ENCODE measurements around the gene ADGRF5. TPM values are rescaled to one million over a fixed set of nuclear protein-coding genes. Genes with fewer than 3 reads are reported as not detected.
"Not testable (repeated sequence)": the region's sequence is repeated elsewhere in the genome, so short reads cannot be mapped to it uniquely, and the experiment has no call there.

The ADGRF5 gene
- total and polyA plus RNA-seq, 4 experiments from 2014 or later = not detected

GRCh38 chr6:46842252-46842846 lies 79.4 kb downstream of the ADGRF5 start:
- H3K4me3 Mint-ChIP-seq; H3K4me1 ChIP-seq (ENCODE audit: insufficient read depth, low read length): not testable (repeated sequence)
- H3K9me3 Mint-ChIP-seq = peaks cover 0 to 40% (median 24%) of the 10 kb centered on the region in 8 donors

GRCh38 chr6:46838033-46838432 lies 83.7 kb downstream of the ADGRF5 start:
- ChIA-PET POLR2A (ENCODE audit: partially characterized antibody) (no interaction called here), CTCF (ENCODE audit: partially characterized antibody) (interaction anchor here (0.8 kb wide), 1 partner anchor 11 kb away, joined by 4 read pairs; no protein-coding TSS in a partner anchor)
- intact Hi-C loops (cut with micrococcal nuclease) = no loop called here
- H3K36me3 ChIP-seq (ENCODE audit: insufficient read depth, low read length) = no peaks in the 10 kb centered on the region
- no peaks in the 10 kb centered on the region for H3K4me1 ChIP-seq (ENCODE audit: insufficient read depth, low read length)
- no peak overlapping the region for H3K4me3 Mint-ChIP-seq
- H3K9me3 ChIP-seq (ENCODE audit: control insufficient read depth in 1 of 2, low read length in 2 of 2) = no peaks in the 10 kb centered on the region
- no peak overlapping the region for H3K27ac ChIP-seq (ENCODE audit: low read depth, low read length)
- no peaks in the 10 kb centered on the region for H3K36me3 Mint-ChIP-seq
- H3K27ac Mint-ChIP-seq = no peak overlapping the region
- no peak overlapping the region for H3K4me3 ChIP-seq (ENCODE audit: low read length in 2 of 2)
- H3K9me3 Mint-ChIP-seq = peaks cover 0 to 30% (median 21%) of the 10 kb centered on the region in 8 donors
- no peaks in the 10 kb centered on the region for H3K4me1 Mint-ChIP-seq
- no peak for DNase-seq
- no peaks in the 10 kb centered on the region for H3K27me3 ChIP-seq (ENCODE audit: insufficient read depth, low read length)
- peaks cover 0 to 6% of the 10 kb centered on the region in 2 donors for H3K27me3 Mint-ChIP-seq

More at GRCh38 chr6:46842252-46842846, 79.4 kb downstream of the ADGRF5 start:
- H3K27ac Mint-ChIP-seq; H3K27me3 Mint-ChIP-seq; H3K27ac ChIP-seq (ENCODE audit: low read depth, low read length); H3K27me3 ChIP-seq (ENCODE audit: insufficient read depth, low read length); POLR2A ChIA-PET (ENCODE audit: partially characterized antibody); H3K4me3 ChIP-seq (ENCODE audit: low read length in 2 of 2); intact Hi-C loops (cut with micrococcal nuclease); H3K9me3 ChIP-seq (ENCODE audit: control insufficient read depth in 1 of 2, low read length in 2 of 2); DNase-seq; CTCF ChIA-PET (ENCODE audit: partially characterized antibody); H3K36me3 Mint-ChIP-seq; H3K36me3 ChIP-seq (ENCODE audit: insufficient read depth, low read length); H3K4me1 Mint-ChIP-seq: not testable (repeated sequence)

- H3K36me3 ChIP-seq (ENCODE audit: insufficient read depth, low read length); POLR2A ChIA-PET (ENCODE audit: partially characterized antibody); H3K9me3 Mint-ChIP-seq; H3K4me1 ChIP-seq (ENCODE audit: insufficient read depth, low read length); H3K27me3 ChIP-seq (ENCODE audit: insufficient read depth, low read length); DNase-seq; H3K4me3 ChIP-seq (ENCODE audit: low read length in 2 of 2); H3K27ac ChIP-seq (ENCODE audit: low read depth, low read length); H3K4me1 Mint-ChIP-seq; H3K4me3 Mint-ChIP-seq; H3K36me3 Mint-ChIP-seq; H3K9me3 ChIP-seq (ENCODE audit: control insufficient read depth in 1 of 2, low read length in 2 of 2); H3K27ac Mint-ChIP-seq; H3K27me3 Mint-ChIP-seq; intact Hi-C loops (cut with micrococcal nuclease): not testable (repeated sequence)
- CTCF ChIA-PET (ENCODE audit: partially characterized antibody) = interaction anchor here (2.2 kb wide), 1 partner anchor 14 kb away, joined by 4 read pairs; no protein-coding TSS in a partner anchor
Measured at GRCh38 chr6:46834991-46835390, 86.7 kb downstream of the ADGRF5 start.

- H3K4me3 ChIP-seq (ENCODE audit: low read length in 2 of 2); H3K36me3 ChIP-seq (ENCODE audit: insufficient read depth, low read length); H3K27ac ChIP-seq (ENCODE audit: low read depth, low read length); H3K27me3 ChIP-seq (ENCODE audit: insufficient read depth, low read length); H3K4me3 Mint-ChIP-seq; H3K9me3 ChIP-seq (ENCODE audit: control insufficient read depth in 1 of 2, low read length in 2 of 2); H3K9me3 Mint-ChIP-seq; H3K4me1 Mint-ChIP-seq; H3K27ac Mint-ChIP-seq; DNase-seq; H3K4me1 ChIP-seq (ENCODE audit: insufficient read depth, low read length); H3K27me3 Mint-ChIP-seq; POLR2A ChIA-PET (ENCODE audit: partially characterized antibody); CTCF ChIA-PET (ENCODE audit: partially characterized antibody); intact Hi-C loops (cut with micrococcal nuclease); H3K36me3 Mint-ChIP-seq: not testable (repeated sequence)
Measured at GRCh38 chr6:46834257-46834916, 87.4 kb downstream of the ADGRF5 start.

GRCh38 chr6:46832816-46833215 lies 88.9 kb downstream of the ADGRF5 start:
- DNase-seq = no peak
- CTCF ChIA-PET (ENCODE audit: partially characterized antibody) = interaction anchor here (1.0 kb wide), 1 partner anchor 16 kb away, joined by 4 read pairs; no protein-coding TSS in a partner anchor

GRCh38 chr6:46828939-46829338 lies 92.8 kb downstream of the ADGRF5 start:
- peaks cover 1 to 5% of the 10 kb centered on the region in 2 donors for H3K27me3 Mint-ChIP-seq
- no peaks in the 10 kb centered on the region for H3K36me3 Mint-ChIP-seq
- POLR2A ChIA-PET (ENCODE audit: partially characterized antibody) = no interaction called here

More at GRCh38 chr6:46832816-46833215, 88.9 kb downstream of the ADGRF5 start:
- Mint-ChIP-seq H3K4me3 (no peak overlapping the region), H3K4me1 (no peaks in the 10 kb centered on the region), H3K9me3 (no peaks in the 10 kb centered on the region), H3K36me3 (no peaks in the 10 kb centered on the region), H3K27me3 (peaks cover 1 to 7% of the 10 kb centered on the region in 2 donors), H3K27ac (no peak overlapping the region)
- no peaks in the 10 kb centered on the region for H3K27me3 ChIP-seq (ENCODE audit: insufficient read depth, low read length)
- H3K4me1 ChIP-seq (ENCODE audit: insufficient read depth, low read length) = no peaks in the 10 kb centered on the region
- no peak overlapping the region for H3K27ac ChIP-seq (ENCODE audit: low read depth, low read length)
- intact Hi-C loops (cut with micrococcal nuclease) = no loop called here
- H3K9me3 ChIP-seq (ENCODE audit: control insufficient read depth in 1 of 2, low read length in 2 of 2) = no peaks in the 10 kb centered on the region
- H3K36me3 ChIP-seq (ENCODE audit: insufficient read depth, low read length) = no peaks in the 10 kb centered on the region
- POLR2A ChIA-PET (ENCODE audit: partially characterized antibody) = no interaction called here
- no peak overlapping the region for H3K4me3 ChIP-seq (ENCODE audit: low read length in 2 of 2)

GRCh38 chr6:46821458-46821881 lies 100.3 kb downstream of the ADGRF5 start:
- Histone ChIP-seq H3K27ac (ENCODE audit: low read depth, low read length) (no peak overlapping the region), H3K36me3 (ENCODE audit: insufficient read depth, low read length) (no peaks in the 10 kb centered on the region), H3K27me3 (ENCODE audit: insufficient read depth, low read length) (no peaks in the 10 kb centered on the region), H3K4me3 (ENCODE audit: low read length in 2 of 2) (no peak overlapping the region), H3K4me1 (ENCODE audit: insufficient read depth, low read length) (no peaks in the 10 kb centered on the region), H3K9me3 (ENCODE audit: control insufficient read depth in 1 of 2, low read length in 2 of 2) (no peaks in the 10 kb centered on the region)
- Mint-ChIP-seq H3K4me1 (no peaks in the 10 kb centered on the region), H3K27ac (no peak overlapping the region), H3K9me3 (no peaks in the 10 kb centered on the region), H3K27me3 (peaks cover 0 to 5% of the 10 kb centered on the region in 2 donors), H3K4me3 (no peak overlapping the region), H3K36me3 (no peaks in the 10 kb centered on the region)
- no peak for DNase-seq
- CTCF ChIA-PET (ENCODE audit: partially characterized antibody) = no interaction called here
- POLR2A ChIA-PET (ENCODE audit: partially characterized antibody) = no interaction called here
- intact Hi-C loops (cut with micrococcal nuclease) = no loop called here

More at GRCh38 chr6:46828939-46829338, 92.8 kb downstream of the ADGRF5 start:
- no peaks in the 10 kb centered on the region for H3K27me3 ChIP-seq (ENCODE audit: insufficient read depth, low read length)
- no peak overlapping the region for H3K27ac ChIP-seq (ENCODE audit: low read depth, low read length)
- H3K4me3 ChIP-seq (ENCODE audit: low read length in 2 of 2) = no peak overlapping the region
- DNase-seq = no peak
- H3K4me3 Mint-ChIP-seq = no peak overlapping the region
- H3K9me3 Mint-ChIP-seq = peaks cover 0 to 1% (median 0%) of the 10 kb centered on the region in 8 donors
- no peaks in the 10 kb centered on the region for H3K4me1 Mint-ChIP-seq
- CTCF ChIA-PET (ENCODE audit: partially characterized antibody) = interaction anchor here (1.8 kb wide), 1 partner anchor 20 kb away, joined by 4 read pairs; no protein-coding TSS in a partner anchor
- H3K27ac Mint-ChIP-seq = no peak overlapping the region
- H3K4me1 ChIP-seq (ENCODE audit: insufficient read depth, low read length) = no peaks in the 10 kb centered on the region
- H3K36me3 ChIP-seq (ENCODE audit: insufficient read depth, low read length) = no peaks in the 10 kb centered on the region
- intact Hi-C loops (cut with micrococcal nuclease) = no loop called here
- no peaks in the 10 kb centered on the region for H3K9me3 ChIP-seq (ENCODE audit: control insufficient read depth in 1 of 2, low read length in 2 of 2)

Data from CD4-positive, alpha-beta memory T cell (primary cell).